SKM-1 (cell line): ENCODE measurements around the gene SLC43A1.
A peak's percentile ranks its signal among the peaks of the same experiment; 100 is the strongest.

ENCODE experiments used
- DNase-seq: peaks from one replicate; lab custom pipeline; 2025; ENCODE audit not compliant: unreplicated experiment; lab: John Stamatoyannopoulos, UW

Gene SLC43A1

DNA sequence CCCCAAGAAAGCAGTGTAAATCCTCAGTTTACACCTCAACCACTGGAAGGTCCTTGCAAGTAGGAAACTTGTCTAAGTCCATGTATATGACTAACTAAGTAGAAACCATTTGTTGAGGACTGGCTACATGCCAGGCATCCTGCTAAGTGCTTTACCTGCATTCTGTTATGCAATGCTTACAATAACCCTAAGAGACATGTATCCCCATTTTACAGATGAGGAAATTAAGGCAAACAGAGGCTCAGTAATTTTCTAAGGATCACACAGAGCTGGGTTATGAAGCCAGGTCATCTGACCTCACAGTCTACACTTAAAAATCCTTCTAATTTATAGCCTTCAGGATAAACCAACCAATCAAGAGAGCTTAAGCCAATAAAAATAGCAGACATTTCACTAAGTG, 13.5 kb upstream of the SLC43A1 start:
- no peak for DNase-seq

DNA sequence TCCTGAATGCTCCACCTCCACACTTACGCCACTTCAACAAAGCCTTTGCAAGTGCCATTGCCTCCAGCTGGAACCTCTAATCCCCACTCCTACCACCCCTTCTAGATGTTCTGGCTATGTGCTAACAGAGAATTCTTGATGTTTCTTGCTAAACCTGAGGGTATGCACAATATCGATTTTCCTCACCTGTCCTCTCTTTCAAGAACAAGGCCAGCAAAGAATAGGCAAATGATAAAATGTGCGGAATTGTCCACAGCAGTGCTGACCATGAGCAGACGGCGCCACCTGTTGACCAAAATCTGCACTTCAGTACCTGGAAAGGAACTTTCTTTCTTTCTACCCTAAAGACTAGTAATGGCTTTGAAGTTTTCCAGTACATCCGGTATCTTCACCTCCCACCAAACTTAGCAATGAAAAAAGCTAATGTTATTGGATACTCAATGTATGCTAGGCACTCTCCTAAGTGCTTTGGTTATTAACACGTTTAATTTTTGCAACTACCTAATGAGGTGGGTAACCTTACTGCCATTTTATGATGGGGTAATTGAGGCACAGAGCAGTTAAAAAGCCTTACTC, 11.6 kb upstream of the SLC43A1 start:
- peak; percentile 53 for DNase-seq

DNA sequence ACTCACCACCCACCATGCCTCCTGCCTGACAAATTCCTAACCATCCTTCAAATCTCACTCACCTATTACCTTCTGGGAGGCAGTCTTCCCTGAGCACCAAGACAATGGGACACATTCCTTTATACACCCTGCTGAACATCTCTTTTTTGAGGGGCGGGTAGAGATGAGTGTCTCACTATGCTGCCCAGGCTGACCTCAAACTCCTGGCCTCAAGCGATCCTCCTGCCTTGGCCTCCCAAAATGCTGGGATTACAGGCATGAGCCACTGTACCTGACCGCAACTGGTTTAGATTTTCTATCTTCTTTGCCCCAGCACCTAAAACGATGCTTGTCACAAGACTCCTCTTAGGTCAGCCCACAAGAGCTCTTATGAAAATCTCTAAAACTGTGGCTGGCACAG, 7.9 kb upstream of the SLC43A1 start:
- DNase-seq, result no peak

DNA sequence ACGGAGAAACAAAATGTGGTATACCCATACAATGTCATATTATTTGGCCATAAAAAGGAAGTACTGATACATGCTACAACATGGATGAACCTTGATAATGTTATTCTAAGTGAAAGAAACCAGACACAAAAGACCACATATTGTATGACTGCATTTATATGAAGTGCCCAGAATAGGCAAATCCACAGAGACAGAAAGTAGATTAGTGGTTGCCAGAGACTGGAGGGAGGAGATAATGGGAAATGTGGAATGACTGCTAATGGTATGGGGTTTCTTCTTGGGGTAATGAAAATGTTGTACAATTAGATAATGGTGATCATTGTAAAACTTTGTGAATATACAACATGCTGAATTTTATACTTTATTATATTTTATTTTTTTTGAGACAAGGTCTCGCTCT, 5.6 kb upstream of the SLC43A1 start:
- no peak for DNase-seq

DNA sequence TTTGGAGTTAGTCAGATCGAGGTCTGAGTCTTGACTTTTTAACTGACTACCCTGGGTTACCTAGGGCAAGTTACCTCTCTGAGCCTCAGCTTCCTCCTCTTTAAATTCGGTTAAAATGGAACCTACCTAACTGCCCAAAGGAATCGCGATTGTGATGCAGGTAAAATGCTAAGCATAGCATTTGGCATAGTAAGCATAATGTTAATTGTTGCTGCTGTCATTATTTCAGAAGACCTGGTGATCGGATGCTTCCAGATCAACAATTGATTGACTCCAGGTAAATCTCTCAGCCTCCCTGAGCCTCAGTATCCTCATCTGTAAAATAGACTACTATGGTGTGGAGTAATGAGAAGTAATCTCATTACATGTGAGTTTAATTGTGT, 550 bp upstream of the SLC43A1 start:
- DNase-seq, result no peak

DNA sequence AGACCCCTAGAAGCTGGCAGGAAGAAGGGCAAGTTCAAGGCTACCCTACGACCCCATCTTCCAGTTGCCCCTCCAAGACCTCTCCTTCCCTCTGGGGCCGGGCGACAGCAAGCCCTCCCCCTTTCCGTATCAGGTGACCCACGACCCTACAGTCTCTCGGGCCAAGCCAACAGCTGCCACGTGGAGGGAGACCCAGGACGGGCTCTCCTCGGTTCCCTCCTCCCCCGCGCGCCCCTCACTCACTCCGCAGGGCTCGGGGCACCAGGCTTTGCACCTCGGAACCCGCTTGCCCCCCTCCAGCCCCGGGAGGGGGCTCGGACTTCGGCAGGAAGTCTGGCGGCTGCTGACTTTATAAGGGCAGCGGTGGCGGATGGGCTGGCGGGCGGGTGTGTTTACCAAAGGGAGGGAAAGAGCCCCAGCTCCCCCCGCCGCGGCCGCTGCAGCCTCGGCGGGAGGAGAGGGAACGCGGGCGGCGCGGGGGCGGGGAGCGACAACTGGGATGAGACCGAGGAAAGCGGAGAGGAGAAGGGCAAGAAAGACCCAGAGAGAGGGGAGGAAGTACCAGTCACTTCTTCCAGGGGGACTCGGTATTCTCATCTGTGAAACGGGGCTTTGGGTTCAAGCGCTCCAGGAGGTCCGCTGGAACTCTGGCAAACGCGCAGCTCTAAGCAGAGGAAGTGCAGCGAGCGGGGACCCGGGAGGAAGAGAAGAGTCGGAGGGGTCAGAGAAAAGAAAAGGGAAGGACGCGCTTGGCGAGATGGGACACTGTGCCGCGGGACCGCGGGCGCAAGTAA, 767 bp downstream of the SLC43A1 start:
- no peak for DNase-seq

DNA sequence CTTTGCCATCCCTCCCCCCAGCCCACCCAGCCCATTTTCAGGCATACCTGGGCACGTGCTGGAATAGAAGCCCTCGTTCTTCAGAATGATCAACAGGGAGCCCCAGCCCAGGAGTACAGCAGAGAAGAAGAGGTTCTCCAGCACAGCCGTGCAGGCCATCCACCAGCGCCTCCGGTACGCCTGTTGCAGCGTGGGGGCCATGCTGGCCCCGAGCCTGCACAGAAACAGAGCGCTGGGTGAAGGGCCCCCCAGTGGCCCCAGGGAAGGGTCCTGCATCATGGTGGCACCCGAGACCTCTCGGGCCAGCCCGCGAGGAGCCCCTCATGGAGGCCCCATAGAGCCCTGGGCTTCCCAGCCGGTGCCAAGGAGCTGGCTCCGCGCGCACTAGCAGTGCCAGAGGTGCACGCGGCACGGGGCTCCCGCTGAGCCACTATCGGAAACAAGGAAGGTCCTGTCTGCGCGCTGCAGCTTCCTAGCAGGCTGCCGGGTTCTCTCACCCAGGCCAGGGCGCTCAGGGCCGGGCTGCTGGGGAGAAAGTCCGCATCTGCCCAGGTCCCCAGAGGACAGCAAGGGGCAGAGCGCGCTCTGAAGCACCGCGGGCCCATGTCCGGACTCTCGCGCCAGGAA, 1.5 kb downstream of the SLC43A1 start:
- DNase-seq, result no peak

DNA sequence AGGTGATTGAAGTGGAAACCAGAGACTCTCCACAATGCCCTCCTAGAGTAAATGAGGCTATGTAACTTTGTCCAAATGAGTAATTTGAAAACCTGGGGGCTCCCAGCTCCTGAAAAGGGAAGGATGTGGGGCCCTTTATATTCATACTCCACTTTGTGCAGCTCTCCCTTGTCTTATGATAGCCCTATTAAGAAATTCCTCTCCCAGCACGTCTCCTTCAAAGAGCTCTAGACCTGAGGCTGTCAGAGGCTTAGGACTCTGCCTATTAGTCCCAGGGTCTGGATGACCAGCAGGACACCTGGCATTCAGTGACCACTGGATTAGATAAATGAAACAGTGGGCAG, 2.1 kb downstream of the SLC43A1 start:
- DNase-seq, result no peak

DNA sequence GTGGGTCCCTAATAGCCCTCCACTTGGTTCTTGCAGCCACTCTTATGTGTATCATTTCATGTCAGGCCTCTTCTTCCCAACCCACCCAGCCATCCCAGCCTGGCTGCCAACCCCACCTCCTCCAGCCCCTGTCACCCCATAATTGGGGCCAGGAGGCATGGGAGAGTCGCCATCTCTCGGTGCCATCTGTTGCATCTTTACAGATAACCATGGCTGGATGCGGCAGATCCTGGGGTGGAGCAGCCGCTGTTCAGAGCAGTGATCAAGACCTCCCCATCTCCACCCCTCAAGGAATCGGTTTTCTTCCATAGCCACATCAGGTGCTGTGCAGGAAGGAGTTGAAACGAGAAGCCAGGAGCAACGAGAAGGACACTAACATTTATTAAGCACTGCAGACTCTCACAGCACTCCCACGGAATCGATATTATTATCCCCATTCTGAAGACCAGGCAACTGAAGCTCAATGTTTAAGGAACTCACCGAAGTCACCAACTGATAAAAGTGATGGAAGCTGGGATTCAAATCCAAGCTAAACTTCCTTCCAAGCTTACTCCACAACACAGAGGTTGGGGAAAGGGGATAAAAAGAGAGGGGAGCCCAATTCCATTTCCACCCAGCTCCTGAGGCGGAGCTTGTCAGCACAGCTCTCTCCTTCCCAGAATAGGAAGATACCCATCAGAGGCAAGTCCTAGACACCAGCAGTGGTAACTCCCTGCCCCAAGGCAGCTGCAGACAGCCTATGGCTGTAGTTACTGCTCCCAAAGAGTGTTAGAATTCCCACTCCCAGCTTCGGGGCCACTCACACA, 2.7 kb downstream of the SLC43A1 start:
- no peak for DNase-seq

DNA sequence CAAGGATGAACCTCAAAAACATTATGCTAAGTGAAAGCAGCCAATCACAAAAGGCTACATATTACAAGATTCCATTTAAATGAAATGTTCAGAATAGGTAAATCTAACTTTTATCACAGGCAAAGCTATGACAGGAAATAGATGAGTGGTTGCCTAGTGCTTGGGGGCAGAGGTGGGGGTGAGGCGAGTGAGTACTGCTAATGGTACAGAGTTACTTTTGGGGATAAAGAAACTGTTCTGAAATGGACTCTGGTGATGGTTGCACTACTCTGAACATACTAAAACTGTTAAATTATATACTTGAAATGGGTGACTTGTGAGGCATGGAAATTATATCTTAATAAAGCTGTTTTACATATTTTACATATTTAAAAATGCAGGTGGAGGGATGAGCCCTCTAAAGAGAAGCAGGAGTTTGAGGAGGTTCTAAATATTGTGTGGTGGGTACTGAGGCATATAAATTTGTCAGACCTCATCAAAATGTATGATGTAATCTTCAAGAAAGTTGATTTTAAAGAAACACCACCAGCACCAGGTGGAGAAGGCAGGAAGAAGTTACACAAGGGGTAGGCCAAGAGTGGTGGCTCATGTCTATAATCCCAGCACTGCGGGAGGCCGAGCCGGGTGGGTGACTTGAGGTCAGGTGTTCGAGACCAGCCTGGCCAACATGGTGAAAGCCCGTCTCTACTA, 3.6 kb downstream of the SLC43A1 start:
- DNase-seq, result no peak

DNA sequence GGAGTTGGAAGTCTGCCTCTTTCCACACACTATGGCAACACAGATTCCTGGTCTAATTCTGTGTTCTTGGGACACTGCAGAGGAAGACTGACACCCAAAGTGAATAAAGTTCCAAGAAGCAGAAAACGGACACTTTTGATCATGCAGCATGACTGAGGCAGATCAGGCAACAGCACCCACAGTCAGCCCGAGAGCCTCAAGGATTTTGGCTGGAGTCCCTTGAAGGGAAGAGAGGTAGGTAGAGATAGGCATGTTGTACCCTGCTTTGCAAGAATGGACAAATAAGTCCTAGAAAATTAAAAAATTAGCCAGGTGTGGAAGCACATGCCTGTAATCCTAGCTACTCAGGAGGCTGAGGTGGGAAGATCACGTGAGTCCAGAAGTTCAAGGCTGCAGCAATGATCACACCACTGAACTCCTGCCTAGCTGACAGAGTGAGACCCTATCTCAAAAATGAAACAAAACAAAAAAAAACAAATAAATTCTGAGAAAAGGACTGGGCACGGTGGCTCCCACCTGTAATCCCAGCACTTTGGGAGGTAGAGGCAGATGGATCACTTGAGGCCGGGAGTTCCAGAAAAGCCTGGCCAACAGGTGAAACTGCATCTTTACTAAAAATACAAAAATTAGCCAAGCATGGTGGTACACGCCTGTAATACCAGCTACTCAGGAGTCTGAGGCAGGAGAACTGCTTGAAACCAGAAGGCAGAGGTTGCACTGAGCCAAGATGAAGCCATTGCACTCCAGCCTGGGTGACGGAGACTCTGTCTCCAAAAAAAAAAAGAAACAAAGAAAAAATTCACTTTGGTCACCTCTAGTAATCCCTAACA, 6.9 kb downstream of the SLC43A1 start:
- DNase-seq, result no peak

DNA sequence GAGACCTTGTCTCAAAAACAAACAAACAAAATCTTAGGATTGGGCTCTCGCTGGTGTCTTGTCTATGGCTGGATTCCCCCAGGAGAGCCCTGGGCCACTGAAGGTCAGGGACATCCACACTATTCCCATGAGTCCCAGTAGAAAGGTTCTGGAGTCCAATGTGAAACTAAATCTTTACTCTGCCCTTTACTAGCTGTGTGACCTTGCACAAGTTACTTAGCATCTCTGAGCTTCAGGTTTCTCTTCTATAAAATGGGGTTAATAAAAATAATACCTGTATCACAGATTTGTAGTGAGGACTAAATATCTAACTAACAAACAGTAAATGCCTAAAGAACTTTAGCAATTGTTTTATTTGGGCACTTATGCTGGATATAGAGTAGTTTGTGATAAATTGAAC, 9.0 kb downstream of the SLC43A1 start:
- DNase-seq, result no peak

DNA sequence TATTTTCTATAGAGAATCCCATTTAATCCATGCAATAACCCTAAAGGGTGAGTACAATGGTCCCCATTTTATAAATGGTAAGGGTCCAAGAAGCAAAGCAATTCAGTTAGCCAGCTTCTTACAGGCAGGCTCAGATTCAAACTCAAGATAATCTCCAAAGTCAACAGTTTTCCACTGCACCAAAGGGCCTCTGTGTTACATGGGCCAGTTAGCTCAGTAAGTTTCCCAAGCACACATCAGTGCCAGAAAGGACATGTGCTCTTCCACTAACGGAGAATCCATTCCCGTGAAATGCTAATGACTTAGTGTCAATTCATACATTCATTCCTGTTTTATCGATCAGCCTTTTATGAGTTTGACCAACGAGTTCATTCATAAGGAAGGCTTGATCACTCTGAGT, 11.0 kb downstream of the SLC43A1 start:
- no peak for DNase-seq

DNA sequence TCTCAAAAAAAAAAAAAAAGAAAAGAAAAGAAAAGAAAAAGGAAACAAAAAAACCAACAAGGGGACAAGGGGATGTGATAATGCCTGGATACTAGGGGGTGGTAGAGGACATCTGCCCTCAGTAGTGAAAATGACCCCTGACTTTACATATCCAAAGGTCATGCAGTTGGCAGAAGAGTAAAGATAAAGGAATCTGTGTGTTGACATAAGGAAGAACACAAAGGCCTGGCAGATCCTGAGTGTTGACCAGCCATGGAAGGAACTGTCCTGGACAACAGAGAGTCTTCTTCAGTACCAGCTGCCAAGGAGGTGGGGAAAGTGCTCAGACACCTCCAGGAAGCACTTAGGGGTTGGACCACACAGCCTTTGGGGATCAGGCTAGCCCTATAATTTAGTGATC, 12.6 kb downstream of the SLC43A1 start:
- DNase-seq, result no peak

DNA sequence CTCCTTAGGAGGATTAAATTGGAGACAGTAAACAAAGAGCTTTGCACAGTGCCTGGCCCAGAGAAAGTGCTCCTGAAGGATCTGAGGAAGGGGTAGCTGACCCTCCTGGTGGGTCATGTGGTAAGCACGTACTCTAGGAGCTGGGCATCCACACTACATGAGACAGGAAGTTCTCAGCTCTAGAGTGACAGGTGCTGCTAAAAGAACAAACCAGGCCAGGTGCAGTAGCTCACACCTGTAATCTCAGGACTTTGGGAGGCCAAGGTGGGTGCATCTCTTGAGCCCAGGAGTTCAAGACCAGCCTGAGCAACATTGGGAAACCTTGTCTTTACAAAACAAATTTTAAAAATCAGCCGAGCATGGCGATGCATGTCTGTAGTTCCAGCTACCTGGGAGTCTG, 13.1 kb downstream of the SLC43A1 start:
- no peak for DNase-seq

DNA sequence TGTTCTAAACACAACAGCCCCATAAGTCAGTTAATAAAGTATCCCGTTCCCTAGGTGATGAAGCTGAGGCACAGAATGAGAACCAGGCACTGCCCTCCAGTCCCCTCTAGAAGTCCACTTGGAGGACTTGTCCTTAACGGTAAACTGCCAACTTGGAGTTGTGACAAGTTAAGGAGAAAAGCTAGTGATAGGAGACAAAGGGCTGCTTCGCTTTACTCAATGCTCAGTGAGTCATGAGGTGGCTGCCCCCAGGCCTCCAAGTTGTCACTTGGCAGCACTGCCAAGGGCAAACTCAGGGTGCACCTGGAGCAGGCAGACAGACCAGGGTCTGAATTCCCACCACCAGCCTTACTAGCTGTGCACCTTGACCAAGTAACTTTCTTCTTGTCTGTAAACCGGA, 13.5 kb downstream of the SLC43A1 start:
- no peak for DNase-seq

DNA sequence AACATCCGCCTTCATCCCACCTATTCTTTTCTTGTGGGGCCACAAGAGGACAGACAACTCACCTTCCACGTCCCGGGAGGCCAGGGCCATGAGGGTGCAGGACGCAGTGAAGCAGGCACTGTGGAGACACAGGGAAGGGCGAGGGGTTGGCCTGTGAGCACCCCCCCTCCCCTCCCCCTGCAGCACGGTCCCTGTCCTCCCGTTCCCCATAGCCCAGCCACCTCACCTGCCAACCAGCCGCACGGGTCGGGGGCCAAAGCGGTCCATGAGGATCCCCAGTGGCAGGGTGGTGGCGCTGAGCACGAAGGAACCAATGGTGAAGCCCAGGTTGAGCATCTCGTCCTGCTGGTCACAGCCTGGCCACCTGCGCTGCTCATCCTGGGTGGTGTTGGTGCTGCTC, 14.6 kb downstream of the SLC43A1 start:
- DNase-seq, result no peak

DNA sequence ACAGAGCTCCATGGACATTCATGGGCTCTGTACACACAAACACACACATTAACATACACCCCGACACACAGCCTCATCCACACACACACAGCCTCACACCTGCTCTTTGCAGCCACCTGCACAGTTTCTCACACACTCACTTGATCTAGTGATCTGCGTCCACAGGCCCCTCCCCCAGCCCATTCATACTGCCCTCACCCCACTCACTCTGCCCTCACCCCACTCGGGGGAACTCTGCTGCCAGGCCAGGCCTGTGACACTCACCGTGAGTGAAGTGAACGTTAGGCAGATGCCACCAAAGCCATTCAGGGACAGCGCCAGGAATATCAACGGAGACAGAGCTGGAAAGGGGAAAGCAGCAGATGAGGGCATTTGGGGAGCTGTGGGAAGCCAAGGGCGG, 15.0 kb downstream of the SLC43A1 start:
- DNase-seq, result no peak

DNA sequence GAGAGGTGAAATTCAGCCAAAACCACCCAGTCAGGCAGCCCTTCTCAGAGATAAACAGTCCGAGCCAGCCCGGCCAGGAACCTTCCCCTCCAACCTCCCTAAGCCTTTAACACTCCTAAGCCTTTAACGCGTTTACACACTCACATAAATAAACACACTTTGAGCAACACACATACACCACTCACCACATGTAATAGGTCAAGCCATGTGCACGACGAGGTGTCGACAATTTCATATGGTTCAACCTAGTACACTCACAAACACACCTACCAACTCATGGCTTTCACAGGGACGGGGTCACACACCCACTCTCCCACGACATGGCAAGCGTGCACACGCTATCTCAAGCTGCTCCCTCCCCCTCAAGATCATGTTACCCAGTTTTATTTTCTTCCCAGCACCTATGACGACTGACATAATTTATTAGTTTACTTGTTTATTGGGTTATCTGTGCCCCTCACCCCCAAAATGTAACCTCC, 15.5 kb downstream of the SLC43A1 start:
- DNase-seq, result no peak

DNA sequence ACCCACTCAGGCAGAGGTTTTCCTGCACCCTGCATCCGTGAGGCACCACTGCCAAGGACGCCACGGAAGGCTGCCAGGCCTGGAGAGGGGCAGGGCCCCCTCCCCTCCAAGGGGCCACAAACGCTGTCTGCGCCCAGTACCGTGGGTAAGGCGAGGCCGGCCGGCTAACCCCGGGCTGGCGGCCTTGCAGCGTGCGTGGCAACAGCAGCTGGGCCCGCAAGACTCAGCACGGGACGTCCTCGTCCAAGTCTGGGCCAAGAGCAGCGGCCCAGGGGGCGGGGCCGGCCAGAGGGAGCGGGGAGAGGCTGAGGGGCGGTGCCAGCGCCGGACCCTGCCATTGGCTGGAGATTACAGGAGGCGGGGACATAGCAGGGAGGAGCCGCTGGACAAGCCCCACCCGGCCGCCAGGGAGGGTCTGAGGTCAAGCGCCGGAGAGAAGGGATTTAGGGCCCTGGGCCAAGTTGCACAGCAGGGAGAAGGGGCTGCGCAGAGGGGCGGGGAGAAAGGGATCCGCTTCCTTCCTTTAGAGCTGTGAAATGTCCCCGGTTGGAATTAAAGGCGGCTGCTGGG, 16.0 kb downstream of the SLC43A1 start:
- no peak for DNase-seq
